ENCODE results near the gene IDUA. TPM values are rescaled to one million over a fixed set of nuclear protein-coding genes. Genes with fewer than 3 reads are reported as not detected.

Gene IDUA
- polyA plus RNA-seq, 3 donors, result 6.4 to 64.4 (median 8.5) TPM

GRCh38 chr4:958314-958665 is 28.6 kb upstream of the IDUA start:
- no peaks in the 10 kb centered on the region for H3K27me3 ChIP-seq (ENCODE audit: control insufficient read depth in 2 of 2, insufficient read depth in 2 of 2, low read length in 2 of 2)
- DNase-seq, result no peak
- no peak overlapping the region for H3K4me3 ChIP-seq (replicated peaks in 1 of 3; ENCODE audit: low read depth in 2 of 3, low read length in 3 of 3)
- peaks cover 0 to 3% (median 0%) of the 10 kb centered on the region in 7 donors for H3K9me3 Mint-ChIP-seq
- peaks cover 40 to 72% of the 10 kb centered on the region in 2 donors for H3K36me3 Mint-ChIP-seq
- no peaks in the 10 kb centered on the region for H3K79me2 ChIP-seq (ENCODE audit: insufficient read depth, low read length)
- no peak overlapping the region for H3K9ac ChIP-seq (ENCODE audit: insufficient read depth, low read length, poor library complexity, severe bottlenecking)
- no peaks in the 10 kb centered on the region for H3K4me1 ChIP-seq (ENCODE audit: control insufficient read depth in 1 of 2, insufficient read depth in 2 of 2, low read length in 2 of 2)
- no peaks in the 10 kb centered on the region for H3K27me3 Mint-ChIP-seq (ENCODE audit: low read depth in 3 of 3)
- no peak overlapping the region for H3K27ac ChIP-seq (ENCODE audit: low read depth in 1 of 2, low read length in 2 of 2)
- H3K27ac Mint-ChIP-seq, result no peak overlapping the region
- peaks cover 18% of the 10 kb centered on the region for H4K20me1 ChIP-seq (ENCODE audit: insufficient read depth, low read length)
- H3K4me2 ChIP-seq (replicated peaks; ENCODE audit: extremely low read depth, low read length, poor library complexity, severe bottlenecking), result no peak overlapping the region
- no peak overlapping the region for H3K4me3 Mint-ChIP-seq
- peaks cover 42 to 92% of the 10 kb centered on the region in 2 donors for H3K36me3 ChIP-seq (replicated peaks in 1 of 2; ENCODE audit: control insufficient read depth in 1 of 2, insufficient read depth in 2 of 2, low read length in 2 of 2)
- H3K4me1 Mint-ChIP-seq, result no peaks in the 10 kb centered on the region
- H2AFZ ChIP-seq (ENCODE audit: insufficient read depth, low read depth, low read length, poor library complexity, severe bottlenecking), result no peak overlapping the region
- intact Hi-C loops (cut with micrococcal nuclease), result no loop called here
- no peak for TF ChIP-seq CTCF (IDR thresholded peaks at IDR 0.05)
- WGBS (ENCODE audit: insufficient coverage), result 95% methylated on average over 13 of the region's 17 CpGs
- H3K9me3 ChIP-seq (replicated peaks in 1 of 2; ENCODE audit: control insufficient read depth in 1 of 2, insufficient read depth in 1 of 2, low read length in 2 of 2), result no peaks in the 10 kb centered on the region

GRCh38 chr4:958696-959337 is 28.0 kb upstream of the IDUA start:
- H3K27ac Mint-ChIP-seq, result no peak overlapping the region
- 88% methylated on average over 12 of the region's 17 CpGs for WGBS (ENCODE audit: insufficient coverage)
- H3K4me1 ChIP-seq (ENCODE audit: control insufficient read depth in 1 of 2, insufficient read depth in 2 of 2, low read length in 2 of 2), result no peaks in the 10 kb centered on the region
- no peak for TF ChIP-seq CTCF (IDR thresholded peaks at IDR 0.05)
- peaks cover 18% of the 10 kb centered on the region for H4K20me1 ChIP-seq (ENCODE audit: insufficient read depth, low read length)
- H3K4me3 Mint-ChIP-seq, result no peak overlapping the region
- H3K27me3 ChIP-seq (ENCODE audit: control insufficient read depth in 2 of 2, insufficient read depth in 2 of 2, low read length in 2 of 2), result no peaks in the 10 kb centered on the region
- no peak overlapping the region for H3K27ac ChIP-seq (ENCODE audit: low read depth in 1 of 2, low read length in 2 of 2)
- H3K9me3 ChIP-seq (replicated peaks in 1 of 2; ENCODE audit: control insufficient read depth in 1 of 2, insufficient read depth in 1 of 2, low read length in 2 of 2), result no peaks in the 10 kb centered on the region
- DNase-seq, result no peak
- H3K9ac ChIP-seq (ENCODE audit: insufficient read depth, low read length, poor library complexity, severe bottlenecking), result no peak overlapping the region
- H3K4me1 Mint-ChIP-seq, result no peaks in the 10 kb centered on the region
- no peaks in the 10 kb centered on the region for H3K79me2 ChIP-seq (ENCODE audit: insufficient read depth, low read length)
- intact Hi-C loops (cut with micrococcal nuclease), result no loop called here
- H3K36me3 ChIP-seq (replicated peaks in 1 of 2; ENCODE audit: control insufficient read depth in 1 of 2, insufficient read depth in 2 of 2, low read length in 2 of 2), result peaks cover 40 to 92% of the 10 kb centered on the region in 2 donors
- H2AFZ ChIP-seq (ENCODE audit: insufficient read depth, low read depth, low read length, poor library complexity, severe bottlenecking), result no peak overlapping the region
- no peaks in the 10 kb centered on the region for H3K27me3 Mint-ChIP-seq (ENCODE audit: low read depth in 3 of 3)
- H3K36me3 Mint-ChIP-seq, result peaks cover 36 to 71% of the 10 kb centered on the region in 2 donors
- no peak overlapping the region for H3K4me2 ChIP-seq (replicated peaks; ENCODE audit: extremely low read depth, low read length, poor library complexity, severe bottlenecking)
- H3K9me3 Mint-ChIP-seq, result peaks cover 0 to 3% (median 0%) of the 10 kb centered on the region in 7 donors
- H3K4me3 ChIP-seq (replicated peaks in 1 of 3; ENCODE audit: low read depth in 2 of 3, low read length in 3 of 3), result no peak overlapping the region
